ENCODE measurements around the gene SETBP1. TPM values are rescaled to one million over a fixed set of nuclear protein-coding genes. Genes with fewer than 3 reads are reported as not detected.

The SETBP1 gene
- total and polyA plus RNA-seq, 2 of the 13 experiments (the other 11 are each of a cell fraction or from before 2014, with no cell fraction given), result 0.18 to 0.65 TPM

DNA sequence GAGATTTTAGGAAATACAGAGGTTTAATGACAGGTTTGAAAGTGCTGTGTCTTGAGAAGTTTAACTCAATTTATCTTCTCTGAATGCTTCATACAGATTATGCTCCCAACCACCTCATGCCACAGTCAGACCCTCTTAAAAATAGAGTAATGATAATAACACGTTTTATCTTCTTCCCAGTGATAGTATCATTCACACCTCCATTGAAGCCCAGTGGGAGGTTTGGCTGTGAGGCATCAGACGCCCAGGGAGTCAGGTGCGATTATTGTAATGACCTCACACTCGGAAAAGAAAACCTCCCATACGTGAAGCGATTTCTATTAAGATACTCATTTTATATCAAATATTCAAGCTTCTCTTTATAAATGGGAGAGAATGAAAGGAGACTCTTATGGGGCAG lies 366.3 kb downstream of the SETBP1 start:
- TF ChIP-seq RBM39 (IDR thresholded peaks at IDR 0.05; ENCODE audit: low read depth, low read length, poor library complexity, severe bottlenecking) (no peak), ZNF432 (CRISPR knock-in tag; IDR thresholded peaks at IDR 0.05; ENCODE audit: borderline replicate concordance) (no peak), ZFAT (CRISPR knock-in tag; conservative IDR thresholded peaks at IDR 0.05) (no peak), MEF2D (CRISPR knock-in tag; IDR thresholded peaks at IDR 0.05) (no peak), MAZ (IDR thresholded peaks at IDR 0.05; ENCODE audit: borderline replicate concordance, low read depth, low read length) (no peak), MAZ (CRISPR knock-in tag; IDR thresholded peaks at IDR 0.05; ENCODE audit: low read depth) (no peak), ZNF484 (CRISPR knock-in tag; IDR thresholded peaks at IDR 0.05; ENCODE audit: borderline replicate concordance, low read depth) (no peak), ZNF230 (CRISPR knock-in tag; IDR thresholded peaks at IDR 0.05) (no peak)
- TF ChIP-seq, protein P1, sequence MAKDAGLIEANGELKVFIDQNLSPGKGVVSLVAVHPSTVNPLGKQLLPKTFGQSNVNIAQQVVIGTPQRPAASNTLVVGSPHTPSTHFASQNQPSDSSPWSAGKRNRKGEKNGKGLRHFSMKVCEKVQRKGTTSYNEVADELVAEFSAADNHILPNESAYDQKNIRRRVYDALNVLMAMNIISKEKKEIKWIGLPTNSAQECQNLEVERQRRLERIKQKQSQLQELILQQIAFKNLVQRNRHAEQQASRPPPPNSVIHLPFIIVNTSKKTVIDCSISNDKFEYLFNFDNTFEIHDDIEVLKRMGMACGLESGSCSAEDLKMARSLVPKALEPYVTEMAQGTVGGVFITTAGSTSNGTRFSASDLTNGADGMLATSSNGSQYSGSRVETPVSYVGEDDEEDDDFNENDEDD (CRISPR knock-in tag; IDR thresholded peaks at IDR 0.05; ENCODE audit: borderline replicate concordance), result no peak
- in situ Hi-C loops (cut with HindIII; ENCODE audit: extremely low pct_ligation_motif_present, low pct_unique_long_range_greater_than_20kb) (no loop called here), intact Hi-C loops (cut with micrococcal nuclease; ENCODE audit: unreplicated experiment) (no loop called here)
- Histone ChIP-seq H2AFZ (ENCODE audit: low read length) (no peak overlapping the region), H3K4me2 (ENCODE audit: low read depth, low read length) (no peak overlapping the region), H3K79me2 (ENCODE audit: insufficient read depth, low read length) (no peaks in the 10 kb centered on the region), H3K36me3 (replicated peaks in 1 of 2; ENCODE audit: control insufficient read depth in 1 of 2, insufficient read depth in 2 of 2, low read length in 2 of 2) (no peaks in the 10 kb centered on the region), H3K4me3 (replicated peaks in 1 of 3; ENCODE audit: insufficient read depth in 1 of 3, low read depth in 2 of 3, low read length in 3 of 3) (no peak overlapping the region), H3K4me1 (ENCODE audit: insufficient read depth, low read length) (no peaks in the 10 kb centered on the region), H3K9me3 (ENCODE audit: low read length) (no peaks in the 10 kb centered on the region), H3K9ac (ENCODE audit: insufficient read depth, low read depth, low read length) (no peak overlapping the region), H3K27me3 (ENCODE audit: control insufficient read depth in 1 of 2, insufficient read depth in 2 of 2, low read length in 2 of 2) (no peaks in the 10 kb centered on the region; a peak in 1 of 5 replicates), H4K20me1 (ENCODE audit: insufficient read depth, low read length) (no peaks in the 10 kb centered on the region), H3K27ac (ENCODE audit: extremely low read length, insufficient read depth, low read length) (no peak overlapping the region)
- POLR2A ChIA-PET, result no interaction called here
- CTCF ChIA-PET (ENCODE audit: low intra/inter-chr PET ratio, low total read pairs), result no interaction called here
- ATAC-seq, result no peak
- WGBS (ENCODE audit: low lambda C conversion rate), result 48% methylated on average over 6 of the region's 6 CpGs
- DNase-seq (ENCODE audit: low spot score), result no peak
- no peak for FAIRE-seq
- no TSS peak for BruUV-seq (replicated peaks)
